NT2/D1 (cell line): ENCODE data around the gene ZNF557.
A peak's percentile ranks its signal among the peaks of the same experiment; 100 is the strongest.
"Not testable (repeated sequence)": the region's sequence is repeated elsewhere in the genome, so short reads cannot be mapped to it uniquely, and the experiment has no call there.

ENCODE experiments used
- DNase-seq: peaks from one replicate; pipeline ENCODE4 v3.0.0-alpha.2; 2011; ENCODE audit warnings: low read depth, low spot score
- H3K27me3 ChIP-seq: 2 replicates; pipeline ENCODE4 v1.6.0; 2011; ENCODE audit warnings: mild to moderate bottlenecking; ENCODE audit not compliant: insufficient read length, insufficient read depth
- H3K36me3 ChIP-seq: 2 replicates; pipeline ENCODE4 v1.6.1; 2011; ENCODE audit warnings: mild to moderate bottlenecking, low read length, mixed read lengths; ENCODE audit not compliant: insufficient read depth, insufficient read length
- H3K4me1 ChIP-seq: 2 replicates; pipeline ENCODE4 v1.5.1; 2011; ENCODE audit not compliant: insufficient read depth, insufficient read length
- H3K4me3 ChIP-seq: 2 replicates; pipeline ENCODE4 v1.5.1; 2011; ENCODE audit warnings: low read depth; ENCODE audit not compliant: insufficient read length
- H3K9ac ChIP-seq: 2 replicates; pipeline ENCODE4 v1.6.0; 2011; ENCODE audit warnings: low read depth; ENCODE audit not compliant: insufficient read length
- H3K9me3 ChIP-seq: 2 replicates; pipeline ENCODE4 v1.5.1; 2011; ENCODE audit warnings: mild to moderate bottlenecking, low read length; ENCODE audit not compliant: insufficient read depth
- SUZ12 ChIP-seq: IDR thresholded peaks from 2 replicates; pipeline ENCODE4 v1.6.1; 2011; ENCODE audit not compliant: insufficient read length, insufficient read depth; ENCODE audit errors: extremely low read depth
- YY1 ChIP-seq: IDR thresholded peaks from 2 replicates; pipeline ENCODE4 v1.6.1; 2011; ENCODE audit not compliant: insufficient read length, insufficient read depth
- ZNF274 ChIP-seq: IDR thresholded peaks from 2 replicates; pipeline ENCODE4 v1.6.1; 2011; ENCODE audit warnings: mild to moderate bottlenecking, low read depth, low read length

The ZNF557 gene

GRCh38 chr19:7056371-7056770, 13.1 kb upstream of the ZNF557 start:
- not testable (repeated sequence) for H3K4me1 ChIP-seq

DNA sequence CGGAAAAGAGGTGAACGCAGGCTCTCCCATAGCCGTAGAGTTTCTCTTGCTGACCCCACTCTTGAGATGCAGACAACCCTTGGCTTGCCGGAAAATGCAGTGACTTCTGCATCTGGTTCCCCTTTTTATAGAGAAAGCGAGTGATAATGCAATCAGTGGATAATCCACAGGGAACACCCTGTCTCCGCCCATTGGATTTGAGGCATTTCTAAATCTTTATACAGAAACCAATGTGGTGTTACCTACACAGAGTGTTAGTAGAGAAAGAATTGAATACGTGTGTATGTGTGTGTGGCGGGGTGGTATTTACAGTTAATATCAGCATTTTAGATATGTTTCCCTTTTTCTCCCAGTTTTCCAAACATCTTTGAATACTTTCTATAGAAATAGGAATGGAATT, 10.9 kb upstream of the ZNF557 start, which contains the start of gene MBD3L3:
MBD3L3 (minus strand) TSS at position 101 of the 400 bp plus-strand sequence; CDS start at position 30, 71 bp downstream.
- H3K4me3 ChIP-seq, H3K9me3 ChIP-seq, H3K9ac ChIP-seq, DNase-seq, H3K36me3 ChIP-seq, H3K27me3 ChIP-seq, H3K4me1 ChIP-seq: not testable (repeated sequence)

More at GRCh38 chr19:7056371-7056770, 13.1 kb upstream of the ZNF557 start:
- DNase-seq, H3K9me3 ChIP-seq, H3K36me3 ChIP-seq, H3K27me3 ChIP-seq, H3K9ac ChIP-seq, H3K4me3 ChIP-seq: not testable (repeated sequence)

- not testable (repeated sequence) for H3K9me3 ChIP-seq, H3K36me3 ChIP-seq, H3K9ac ChIP-seq, DNase-seq, H3K4me1 ChIP-seq, H3K4me3 ChIP-seq, H3K27me3 ChIP-seq
Observed at GRCh38 chr19:7059977-7060376, 9.5 kb upstream of the ZNF557 start.

GRCh38 chr19:7063339-7063738, 6.2 kb upstream of the ZNF557 start:
- Histone ChIP-seq H3K9me3 (peaks cover 13% of the 10 kb centered on the region; the same call in 1 of the 2 replicates), H3K4me1 (no peaks in the 10 kb centered on the region), H3K9ac (no peak overlapping the region), H3K36me3 (no peaks in the 10 kb centered on the region), H3K27me3 (no peaks in the 10 kb centered on the region), H3K4me3 (no peak overlapping the region)
- no peak for TF ChIP-seq YY1
- TF ChIP-seq SUZ12 = no peak
- TF ChIP-seq ZNF274 = no peak
- no peak for DNase-seq

DNA sequence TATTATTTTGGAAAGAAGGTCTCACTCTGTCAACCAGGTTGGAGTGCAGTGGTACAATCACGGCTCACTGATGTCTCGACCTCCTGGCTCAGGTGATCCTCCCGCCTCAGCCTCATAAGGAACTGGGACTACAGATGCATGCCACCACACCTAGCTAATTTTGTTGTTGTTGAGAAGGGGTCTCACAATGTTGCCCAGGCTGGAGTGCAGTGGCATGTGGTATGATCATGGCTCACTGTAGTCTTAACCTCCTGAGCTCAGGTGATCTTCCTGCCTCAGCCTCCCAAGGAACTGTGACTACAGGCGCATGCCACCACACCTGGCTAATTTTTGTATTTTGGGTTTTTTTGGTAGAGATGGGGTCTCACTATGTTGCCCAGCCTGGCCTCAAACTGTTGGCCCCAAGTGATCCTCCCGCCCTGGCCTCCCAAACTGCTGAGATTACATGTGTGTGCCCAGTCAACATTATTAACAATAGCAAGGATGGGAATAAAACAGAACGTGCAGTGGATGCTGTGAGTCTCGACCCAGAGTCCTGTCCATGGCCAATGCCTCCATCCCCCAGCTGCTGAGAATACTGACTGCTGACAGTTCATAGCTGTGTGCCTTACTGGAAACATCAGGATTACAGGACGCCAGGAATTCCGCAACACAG, 5.6 kb upstream of the ZNF557 start:
- no peak for DNase-seq
- Histone ChIP-seq H3K9me3 (peaks cover 13% of the 10 kb centered on the region; the same call in 1 of the 2 replicates), H3K36me3 (no peaks in the 10 kb centered on the region), H3K27me3 (no peaks in the 10 kb centered on the region), H3K4me1 (no peaks in the 10 kb centered on the region), H3K4me3 (no peak overlapping the region), H3K9ac (no peak overlapping the region)
- TF ChIP-seq SUZ12 (no peak), YY1 (no peak), ZNF274 (no peak)

- H3K9ac ChIP-seq, H3K27me3 ChIP-seq, H3K4me1 ChIP-seq, H3K4me3 ChIP-seq: not testable (repeated sequence)
- peak; percentile 49 for DNase-seq
- Histone ChIP-seq H3K36me3 (peaks cover 12% of the 10 kb centered on the region), H3K9me3 (peaks cover 13% of the 10 kb centered on the region; the same call in 1 of the 2 replicates)
Observed at GRCh38 chr19:7067122-7067521, 2.4 kb upstream of the ZNF557 start.

DNA sequence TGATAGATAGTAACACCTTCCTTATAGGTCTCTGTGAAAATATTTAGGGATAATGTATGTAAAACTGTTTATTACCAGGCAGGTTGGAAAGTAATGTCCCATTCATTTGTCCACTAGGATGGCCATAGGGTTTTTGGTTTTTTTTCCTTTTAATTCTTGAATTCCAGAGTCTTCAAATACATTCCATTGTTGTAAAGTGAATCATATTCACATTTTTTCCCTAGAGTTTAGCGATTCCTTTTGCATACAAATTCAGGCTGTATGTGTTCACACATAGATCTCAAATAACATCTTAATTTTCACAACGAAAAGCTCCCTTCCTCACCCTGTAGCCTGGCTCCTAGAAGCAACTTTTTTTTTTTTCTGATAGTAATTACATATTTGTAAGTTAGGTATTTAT, 1.8 kb upstream of the ZNF557 start:
- Histone ChIP-seq H3K4me1 (no peaks in the 10 kb centered on the region), H3K9ac (no peak overlapping the region), H3K36me3 (peaks cover 18% of the 10 kb centered on the region), H3K27me3 (no peaks in the 10 kb centered on the region), H3K4me3 (no peak overlapping the region), H3K9me3 (peaks cover 13% of the 10 kb centered on the region; the same call in 1 of the 2 replicates)
- no peak for DNase-seq
- no peak for TF ChIP-seq SUZ12
- no peak for TF ChIP-seq YY1
- TF ChIP-seq ZNF274 = no peak

DNA sequence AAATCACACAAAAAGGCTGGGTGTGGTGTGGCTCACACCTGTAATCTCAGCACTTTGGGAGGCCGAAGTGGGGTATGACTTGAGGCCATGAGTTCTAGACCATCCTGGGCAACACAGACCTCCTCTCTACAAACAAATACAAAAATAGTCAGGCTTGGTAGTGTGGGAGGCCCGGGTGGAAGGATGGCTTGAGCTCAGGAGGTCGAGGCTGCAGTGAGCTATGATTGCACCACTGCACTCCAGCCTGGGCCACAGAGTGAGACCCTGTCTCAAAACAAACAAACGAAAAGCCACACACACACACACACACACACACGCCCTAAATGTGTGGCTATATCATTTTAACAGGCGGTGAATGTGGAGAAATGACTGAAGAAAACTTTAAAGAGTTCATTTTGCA, 904 bp upstream of the ZNF557 start:
- Histone ChIP-seq H3K9ac (no peak overlapping the region), H3K27me3 (no peaks in the 10 kb centered on the region), H3K36me3 (peaks cover 26% of the 10 kb centered on the region), H3K4me3 (no peak overlapping the region), H3K9me3 (peaks cover 13% of the 10 kb centered on the region; the same call in 1 of the 2 replicates), H3K4me1 (no peaks in the 10 kb centered on the region)
- DNase-seq = no peak
- TF ChIP-seq ZNF274 (no peak), YY1 (no peak), SUZ12 (no peak)
